SK-N-SH treated with all-trans-retinoic acid at 6 μM for 48 hours (cell line): ENCODE results near the gene RELT.

ENCODE experiments used
- ATAC-seq: fragments of 200-7000 bp; cut with Tn5 transposase; 3 replicates; pipeline ENCODE4 v1.9.1; 2020; ENCODE audit warnings: mild to moderate bottlenecking, moderate library complexity
- CSDC2 ChIP-seq: fragments of 250-450 bp; sonication (Bioruptor Pico); IDR thresholded peaks from 2 replicates; pipeline ENCODE4 v1.5.0; 2020; ENCODE audit warnings: mild to moderate bottlenecking, moderate library complexity
- ESRRG ChIP-seq: fragments of 250-450 bp; sonication (Bioruptor Pico); IDR thresholded peaks from 2 replicates; pipeline ENCODE4 v1.6.1; 2021; ENCODE audit warnings: mild to moderate bottlenecking
- ISL1 ChIP-seq: fragments of 250-450 bp; sonication (Bioruptor Pico); IDR thresholded peaks from 2 replicates; pipeline ENCODE4 v2.1.2; 2022; ENCODE audit warnings: mild to moderate bottlenecking, moderate library complexity
- OSR1 ChIP-seq: fragments of 250-450 bp; sonication (Bioruptor Pico); IDR thresholded peaks from 2 replicates; pipeline ENCODE4 v1.8.0; 2022; ENCODE audit warnings: moderate library complexity, mild to moderate bottlenecking, inconsistent platforms
- PPARA ChIP-seq: fragments of 250-450 bp; sonication (Bioruptor Pico); IDR thresholded peaks from 2 replicates; pipeline ENCODE4 v1.5.0; 2020; ENCODE audit warnings: mild to moderate bottlenecking, borderline replicate concordance
- RARB ChIP-seq: fragments of 250-450 bp; sonication (Bioruptor Pico); IDR thresholded peaks from 2 replicates; pipeline ENCODE4 v1.8.0; 2021; ENCODE audit warnings: mild to moderate bottlenecking, moderate library complexity
- TOX ChIP-seq: fragments of 250-450 bp; sonication (Bioruptor Pico); IDR thresholded peaks from 2 replicates; pipeline ENCODE4 v1.8.0; 2021; ENCODE audit warnings: mild to moderate bottlenecking, moderate library complexity, borderline replicate concordance
- ZC3H10 ChIP-seq: fragments of 250-450 bp; sonication (Bioruptor Pico); IDR thresholded peaks from 2 replicates; pipeline ENCODE4 v1.5.1; 2021; ENCODE audit warnings: mild to moderate bottlenecking, moderate library complexity
- ZFP3 ChIP-seq: fragments of 250-450 bp; sonication (Bioruptor Pico); IDR thresholded peaks from 2 replicates; pipeline ENCODE4 v1.5.0; 2020; ENCODE audit warnings: mild to moderate bottlenecking, moderate library complexity
- ZNF565 ChIP-seq: fragments of 450-650 bp; formaldehyde crosslinking; conservative IDR thresholded peaks from 2 replicates; pipeline ENCODE4 v1.5.0; 2020; ENCODE audit warnings: low read depth, mild to moderate bottlenecking, moderate library complexity
- ZNF70 ChIP-seq: fragments of 450-650 bp; formaldehyde crosslinking; IDR thresholded peaks from 2 replicates; pipeline ENCODE4 v1.5.0; 2020; ENCODE audit warnings: mild to moderate bottlenecking, moderate library complexity
- ZNF8 ChIP-seq: fragments of 450-650 bp; formaldehyde crosslinking; IDR thresholded peaks from 2 replicates; pipeline ENCODE4 v1.5.0; 2020; ENCODE audit warnings: mild to moderate bottlenecking, moderate library complexity
- TF ChIP-seq, protein P1 (sequence below): fragments of 250-450 bp; sonication (Bioruptor Pico); IDR thresholded peaks from 2 replicates; pipeline ENCODE4 v1.5.1; 2020; ENCODE audit warnings: low read depth, mild to moderate bottlenecking, moderate library complexity
- TF ChIP-seq, protein P2 (sequence below): fragments of 250-450 bp; sonication (Bioruptor Pico); IDR thresholded peaks from 2 replicates; pipeline ENCODE4 v1.8.0; 2020; ENCODE audit warnings: mild to moderate bottlenecking, moderate library complexity, borderline replicate concordance
- TF ChIP-seq, protein P3 (sequence below): fragments of 250-450 bp; sonication (Bioruptor Pico); IDR thresholded peaks from 2 replicates; pipeline ENCODE4 v1.8.0; 2021; ENCODE audit warnings: low read depth, mild to moderate bottlenecking, moderate library complexity, borderline replicate concordance
- TF ChIP-seq, protein P4 (sequence below): fragments of 250-450 bp; sonication (Bioruptor Pico); IDR thresholded peaks from 2 replicates; pipeline ENCODE4 v1.5.1; 2021; ENCODE audit warnings: mild to moderate bottlenecking, moderate library complexity
- TF ChIP-seq, protein P5 (sequence below): fragments of 250-450 bp; sonication (Bioruptor Pico); IDR thresholded peaks from 2 replicates; pipeline ENCODE4 v1.5.0; 2020; ENCODE audit warnings: mild to moderate bottlenecking, moderate library complexity

The RELT gene

DNA sequence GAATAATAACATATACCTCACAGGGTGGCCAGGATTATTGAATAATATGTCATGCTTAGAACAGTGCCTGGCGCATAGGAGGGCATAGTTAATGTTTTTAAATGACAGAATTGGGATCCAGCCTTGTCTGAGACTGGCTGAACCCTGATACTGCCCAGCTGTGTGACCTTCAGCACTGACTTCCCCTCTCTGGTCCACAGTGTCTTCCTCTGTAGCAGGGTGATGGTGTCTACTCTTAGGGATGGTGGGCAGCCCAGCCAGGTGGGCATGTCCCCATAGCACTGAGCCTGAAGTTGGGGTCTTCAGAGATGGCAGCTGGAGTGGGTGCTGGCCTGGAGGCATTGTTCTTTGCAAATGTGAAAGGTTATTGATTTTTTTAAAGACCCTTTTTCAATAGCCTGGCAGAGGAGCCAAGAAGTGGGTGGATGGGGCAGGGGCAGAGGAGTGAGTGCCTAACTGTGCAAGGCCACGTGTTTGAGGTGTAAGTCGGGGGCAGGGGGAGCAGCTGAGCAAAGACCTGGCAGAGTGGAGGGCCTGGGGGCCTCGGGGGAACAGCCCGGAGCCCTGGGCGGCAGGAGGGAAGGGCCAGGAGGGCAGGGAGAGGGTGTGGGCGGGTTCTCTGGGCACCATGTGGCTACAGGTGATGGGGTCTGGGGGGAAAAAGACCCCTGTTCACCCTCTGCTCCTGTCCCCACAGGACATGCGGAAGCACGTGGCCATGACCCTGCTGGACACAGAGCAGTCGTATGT is 29.8 kb upstream of the RELT start:
- no peak for ATAC-seq
- TF ChIP-seq TOX (CRISPR knock-in tag) (no peak), ZFP3 (CRISPR knock-in tag) (no peak), ZNF70 (CRISPR knock-in tag) (no peak)
- TF ChIP-seq, protein P1, sequence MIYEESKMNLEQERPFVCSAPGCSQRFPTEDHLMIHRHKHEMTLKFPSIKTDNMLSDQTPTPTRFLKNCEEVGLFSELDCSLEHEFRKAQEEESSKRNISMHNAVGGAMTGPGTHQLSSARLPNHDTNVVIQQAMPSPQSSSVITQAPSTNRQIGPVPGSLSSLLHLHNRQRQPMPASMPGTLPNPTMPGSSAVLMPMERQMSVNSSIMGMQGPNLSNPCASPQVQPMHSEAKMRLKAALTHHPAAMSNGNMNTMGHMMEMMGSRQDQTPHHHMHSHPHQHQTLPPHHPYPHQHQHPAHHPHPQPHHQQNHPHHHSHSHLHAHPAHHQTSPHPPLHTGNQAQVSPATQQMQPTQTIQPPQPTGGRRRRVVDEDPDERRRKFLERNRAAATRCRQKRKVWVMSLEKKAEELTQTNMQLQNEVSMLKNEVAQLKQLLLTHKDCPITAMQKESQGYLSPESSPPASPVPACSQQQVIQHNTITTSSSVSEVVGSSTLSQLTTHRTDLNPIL (CRISPR knock-in tag), result no peak

DNA sequence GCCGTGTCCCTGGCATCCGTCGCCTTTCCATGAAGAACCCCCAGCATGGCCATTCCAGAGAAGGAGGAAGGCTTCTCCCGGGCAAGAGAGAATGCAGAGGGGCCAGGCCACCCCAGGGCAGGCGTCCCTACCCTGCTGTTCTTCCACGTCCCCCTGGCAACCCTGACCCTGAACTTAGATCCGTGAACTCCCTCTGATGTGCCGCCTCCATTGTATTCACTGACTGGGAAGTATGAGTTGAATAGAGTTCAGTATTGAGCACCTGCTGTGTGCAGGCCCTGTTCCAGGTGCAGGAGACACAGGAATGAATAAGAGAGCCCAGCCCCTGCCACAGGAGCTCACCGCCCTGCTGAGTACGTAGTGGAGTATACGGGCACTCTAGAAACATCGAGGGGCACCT is 29.1 kb upstream of the RELT start:
- TF ChIP-seq TOX (CRISPR knock-in tag), result no peak
- no peak for TF ChIP-seq ZNF565
- TF ChIP-seq, protein P2, sequence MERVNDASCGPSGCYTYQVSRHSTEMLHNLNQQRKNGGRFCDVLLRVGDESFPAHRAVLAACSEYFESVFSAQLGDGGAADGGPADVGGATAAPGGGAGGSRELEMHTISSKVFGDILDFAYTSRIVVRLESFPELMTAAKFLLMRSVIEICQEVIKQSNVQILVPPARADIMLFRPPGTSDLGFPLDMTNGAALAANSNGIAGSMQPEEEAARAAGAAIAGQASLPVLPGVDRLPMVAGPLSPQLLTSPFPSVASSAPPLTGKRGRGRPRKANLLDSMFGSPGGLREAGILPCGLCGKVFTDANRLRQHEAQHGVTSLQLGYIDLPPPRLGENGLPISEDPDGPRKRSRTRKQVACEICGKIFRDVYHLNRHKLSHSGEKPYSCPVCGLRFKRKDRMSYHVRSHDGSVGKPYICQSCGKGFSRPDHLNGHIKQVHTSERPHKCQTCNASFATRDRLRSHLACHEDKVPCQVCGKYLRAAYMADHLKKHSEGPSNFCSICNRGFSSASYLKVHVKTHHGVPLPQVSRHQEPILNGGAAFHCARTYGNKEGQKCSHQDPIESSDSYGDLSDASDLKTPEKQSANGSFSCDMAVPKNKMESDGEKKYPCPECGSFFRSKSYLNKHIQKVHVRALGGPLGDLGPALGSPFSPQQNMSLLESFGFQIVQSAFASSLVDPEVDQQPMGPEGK (CRISPR knock-in tag), result no peak
- no peak for TF ChIP-seq ZC3H10
- TF ChIP-seq OSR1 (CRISPR knock-in tag), result no peak
- TF ChIP-seq, protein P3, sequence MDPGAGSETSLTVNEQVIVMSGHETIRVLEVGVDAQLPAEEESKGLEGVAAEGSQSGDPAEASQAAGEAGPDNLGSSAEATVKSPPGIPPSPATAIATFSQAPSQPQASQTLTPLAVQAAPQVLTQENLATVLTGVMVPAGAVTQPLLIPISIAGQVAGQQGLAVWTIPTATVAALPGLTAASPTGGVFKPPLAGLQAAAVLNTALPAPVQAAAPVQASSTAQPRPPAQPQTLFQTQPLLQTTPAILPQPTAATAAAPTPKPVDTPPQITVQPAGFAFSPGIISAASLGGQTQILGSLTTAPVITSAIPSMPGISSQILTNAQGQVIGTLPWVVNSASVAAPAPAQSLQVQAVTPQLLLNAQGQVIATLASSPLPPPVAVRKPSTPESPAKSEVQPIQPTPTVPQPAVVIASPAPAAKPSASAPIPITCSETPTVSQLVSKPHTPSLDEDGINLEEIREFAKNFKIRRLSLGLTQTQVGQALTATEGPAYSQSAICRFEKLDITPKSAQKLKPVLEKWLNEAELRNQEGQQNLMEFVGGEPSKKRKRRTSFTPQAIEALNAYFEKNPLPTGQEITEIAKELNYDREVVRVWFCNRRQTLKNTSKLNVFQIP (CRISPR knock-in tag), result no peak
- ATAC-seq, result no peak

DNA sequence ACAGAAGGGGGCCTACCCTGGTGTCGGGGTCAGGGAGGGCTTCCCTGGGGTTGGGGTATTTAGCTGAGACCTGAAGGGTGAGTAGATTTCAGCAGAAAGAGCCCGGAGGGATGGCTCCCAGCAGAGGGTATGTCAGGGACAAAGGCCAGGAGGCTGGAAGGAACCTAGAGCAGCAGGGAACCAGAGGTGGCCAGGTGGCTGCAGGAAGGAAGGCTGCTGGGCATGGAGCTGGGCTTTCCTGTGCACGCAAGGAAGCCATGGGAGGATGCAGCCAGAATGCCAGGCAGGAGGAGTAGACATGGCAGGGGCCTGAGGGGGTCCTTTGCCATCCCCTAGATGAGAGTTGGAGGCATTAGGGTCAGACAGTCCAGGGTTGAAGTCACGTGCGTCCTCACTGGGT is 27.4 kb upstream of the RELT start:
- no peak for TF ChIP-seq ISL1 (CRISPR knock-in tag)
- no peak for TF ChIP-seq ZNF70 (CRISPR knock-in tag)
- TF ChIP-seq, all 23 proteins: peak for 0
- no peak for ATAC-seq

DNA sequence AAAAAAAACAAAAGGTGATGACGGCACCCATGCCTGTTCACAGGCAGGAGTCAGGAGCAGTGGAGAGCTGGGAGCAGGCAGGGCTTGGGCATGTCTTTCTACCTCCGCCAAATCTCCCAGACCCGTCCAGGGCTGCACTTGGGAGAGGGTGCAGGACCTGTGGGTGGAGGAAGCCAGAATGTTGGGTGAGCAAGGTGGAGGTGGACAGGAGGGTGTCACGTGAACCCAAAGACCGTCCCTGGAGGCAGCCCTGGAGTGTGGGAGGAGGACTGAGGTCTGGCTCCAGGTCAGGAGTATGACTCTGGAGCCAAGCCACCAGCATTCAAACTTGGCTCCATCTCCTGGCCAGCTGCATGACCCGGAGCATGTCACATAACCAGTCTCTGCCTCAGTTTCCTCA is 26.6 kb upstream of the RELT start:
- no peak; the same call in 2 of the 3 replicates for ATAC-seq
- no peak for TF ChIP-seq PPARA (CRISPR knock-in tag)
- TF ChIP-seq ESRRG (CRISPR knock-in tag), result no peak
- TF ChIP-seq OSR1 (CRISPR knock-in tag), result no peak
- TF ChIP-seq, protein P3 (CRISPR knock-in tag), result no peak
- TF ChIP-seq ZNF70 (CRISPR knock-in tag), result no peak
- TF ChIP-seq, protein P4, sequence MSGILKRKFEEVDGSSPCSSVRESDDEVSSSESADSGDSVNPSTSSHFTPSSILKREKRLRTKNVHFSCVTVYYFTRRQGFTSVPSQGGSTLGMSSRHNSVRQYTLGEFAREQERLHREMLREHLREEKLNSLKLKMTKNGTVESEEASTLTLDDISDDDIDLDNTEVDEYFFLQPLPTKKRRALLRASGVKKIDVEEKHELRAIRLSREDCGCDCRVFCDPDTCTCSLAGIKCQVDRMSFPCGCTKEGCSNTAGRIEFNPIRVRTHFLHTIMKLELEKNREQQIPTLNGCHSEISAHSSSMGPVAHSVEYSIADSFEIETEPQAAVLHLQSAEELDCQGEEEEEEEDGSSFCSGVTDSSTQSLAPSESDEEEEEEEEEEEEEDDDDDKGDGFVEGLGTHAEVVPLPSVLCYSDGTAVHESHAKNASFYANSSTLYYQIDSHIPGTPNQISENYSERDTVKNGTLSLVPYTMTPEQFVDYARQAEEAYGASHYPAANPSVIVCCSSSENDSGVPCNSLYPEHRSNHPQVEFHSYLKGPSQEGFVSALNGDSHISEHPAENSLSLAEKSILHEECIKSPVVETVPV, result no peak

DNA sequence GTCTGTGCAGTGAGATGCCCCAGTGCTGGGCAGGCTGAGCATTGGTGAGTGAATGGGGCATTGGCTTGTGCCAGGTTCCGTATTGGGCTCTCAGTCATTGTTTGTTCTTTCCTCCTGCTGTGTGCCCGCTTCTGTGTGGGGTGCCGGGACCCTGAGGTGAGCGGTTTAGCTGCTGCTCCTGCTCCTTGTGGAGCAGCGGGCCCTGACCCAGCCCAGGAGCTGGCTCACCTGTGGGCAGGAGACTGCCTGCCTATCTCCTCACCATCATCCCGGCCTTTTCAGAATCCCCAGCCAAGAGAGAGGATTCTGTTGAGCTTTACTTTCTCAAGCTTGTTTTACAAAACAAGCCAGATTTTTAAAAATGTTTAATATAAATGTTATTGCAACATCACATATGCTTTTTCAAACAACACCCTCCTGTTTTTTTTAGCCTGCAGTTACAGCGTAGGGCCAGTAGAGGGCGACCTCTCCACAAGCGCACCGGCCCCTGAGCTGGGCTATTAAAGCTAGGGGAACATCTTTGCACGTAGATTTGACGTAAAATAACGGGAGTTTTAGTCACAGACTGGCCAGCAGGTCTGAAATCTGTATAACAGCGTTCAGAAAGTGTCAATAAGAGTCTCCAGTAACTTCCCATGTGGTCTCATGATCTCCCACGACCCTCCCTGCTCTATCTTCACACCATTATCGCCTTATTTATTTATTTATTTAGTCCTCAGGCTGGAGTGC is 25.1 kb upstream of the RELT start:
- ATAC-seq, result peak; percentile 74
- TF ChIP-seq RARB (CRISPR knock-in tag) (no peak), ZNF565 (no peak), ZNF8 (CRISPR knock-in tag) (no peak), CSDC2 (CRISPR knock-in tag) (no peak), ZNF70 (CRISPR knock-in tag) (no peak)
- TF ChIP-seq, protein P4, result no peak
- TF ChIP-seq, protein P5, sequence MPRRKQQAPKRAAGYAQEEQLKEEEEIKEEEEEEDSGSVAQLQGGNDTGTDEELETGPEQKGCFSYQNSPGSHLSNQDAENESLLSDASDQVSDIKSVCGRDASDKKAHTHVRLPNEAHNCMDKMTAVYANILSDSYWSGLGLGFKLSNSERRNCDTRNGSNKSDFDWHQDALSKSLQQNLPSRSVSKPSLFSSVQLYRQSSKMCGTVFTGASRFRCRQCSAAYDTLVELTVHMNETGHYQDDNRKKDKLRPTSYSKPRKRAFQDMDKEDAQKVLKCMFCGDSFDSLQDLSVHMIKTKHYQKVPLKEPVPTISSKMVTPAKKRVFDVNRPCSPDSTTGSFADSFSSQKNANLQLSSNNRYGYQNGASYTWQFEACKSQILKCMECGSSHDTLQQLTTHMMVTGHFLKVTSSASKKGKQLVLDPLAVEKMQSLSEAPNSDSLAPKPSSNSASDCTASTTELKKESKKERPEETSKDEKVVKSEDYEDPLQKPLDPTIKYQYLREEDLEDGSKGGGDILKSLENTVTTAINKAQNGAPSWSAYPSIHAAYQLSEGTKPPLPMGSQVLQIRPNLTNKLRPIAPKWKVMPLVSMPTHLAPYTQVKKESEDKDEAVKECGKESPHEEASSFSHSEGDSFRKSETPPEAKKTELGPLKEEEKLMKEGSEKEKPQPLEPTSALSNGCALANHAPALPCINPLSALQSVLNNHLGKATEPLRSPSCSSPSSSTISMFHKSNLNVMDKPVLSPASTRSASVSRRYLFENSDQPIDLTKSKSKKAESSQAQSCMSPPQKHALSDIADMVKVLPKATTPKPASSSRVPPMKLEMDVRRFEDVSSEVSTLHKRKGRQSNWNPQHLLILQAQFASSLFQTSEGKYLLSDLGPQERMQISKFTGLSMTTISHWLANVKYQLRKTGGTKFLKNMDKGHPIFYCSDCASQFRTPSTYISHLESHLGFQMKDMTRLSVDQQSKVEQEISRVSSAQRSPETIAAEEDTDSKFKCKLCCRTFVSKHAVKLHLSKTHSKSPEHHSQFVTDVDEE (CRISPR knock-in tag), result no peak
- TF ChIP-seq, protein P3 (CRISPR knock-in tag), result no peak
